Upper lobe of left lung (tissue), 6 donors: Measurements from ENCODE around the gene HSD17B11. TPM values are rescaled to one million over a fixed set of nuclear protein-coding genes. Genes with fewer than 3 reads are reported as not detected.
"Not testable (repeated sequence)": the region's sequence is repeated elsewhere in the genome, so short reads cannot be mapped to it uniquely, and the experiment has no call there.

Source experiments
- ATAC-seq, 2 donors: fragments of 200-7000 bp; cut with Tn5 transposase; one replicate each; pipeline ENCODE4 v1.9.1; 2022; ENCODE audit warnings: mild to moderate bottlenecking in 2 of 2, moderate library complexity in 2 of 2; ENCODE audit not compliant: low FRiP score in 2 of 2
- DNase-seq, 2 donors: peaks; one replicate each; pipeline ENCODE4 v3.0.0-alpha.2; 2019 to 2020
- H3K27ac ChIP-seq, 4 donors: fragments of 200-600 bp; sonication (generic); one replicate each; pipeline ENCODE4 v1.5.1; 2016 to 2019
- H3K27me3 ChIP-seq, 4 donors: fragments of 200-600 bp; sonication (generic); one replicate each; pipeline ENCODE4 v1.5.1; 2017 to 2019
- H3K36me3 ChIP-seq, 4 donors: fragments of 200-600 bp; sonication (generic); one replicate each; pipeline ENCODE4 v1.5.1; 2016 to 2019
- H3K4me1 ChIP-seq, 4 donors: fragments of 200-600 bp; sonication (generic); one replicate each; pipeline ENCODE4 v1.5.1; 2018 to 2019
- H3K4me3 ChIP-seq, 4 donors: fragments of 200-600 bp; sonication (generic); one replicate each; pipeline ENCODE4 v1.5.1; 2017 to 2019; ENCODE audit warnings: mild to moderate bottlenecking in 2 of 4, moderate library complexity in 1 of 4
- H3K9me3 ChIP-seq, 4 donors: fragments of 200-600 bp; sonication (generic); one replicate each; pipeline ENCODE4 v1.5.1; 2018 to 2019
- EP300 ChIP-seq, 4 donors: sonication (generic); formaldehyde crosslinking; IDR thresholded peaks; one replicate each; pipeline ENCODE4 v1.5.1; 2017; ENCODE audit warnings: antibody characterized with exemption in 4 of 4, control low read depth in 2 of 4
- POLR2A ChIP-seq, 4 donors: fragments of 450-650 bp; IDR thresholded peaks; one replicate each; pipeline ENCODE4 v1.5.1; 2016 to 2017; ENCODE audit warnings: antibody characterized with exemption in 4 of 4, mild to moderate bottlenecking in 2 of 4
- POLR2AphosphoS5 ChIP-seq, 2 donors: sonication (generic); formaldehyde crosslinking; IDR thresholded peaks; one replicate each; pipeline ENCODE4 v1.5.1; 2017; ENCODE audit warnings: antibody characterized with exemption in 2 of 2
- WGBS, 2 donors: methylation state at CpG; one replicate each; pipeline ENCODE4 v1.1.5; 2017 to 2018; 5-methylcytosine and 5-hydroxymethylcytosine counted together
- total RNA-seq, 6 donors: library from RNA; depleted of rRNA in 4 of 6; stranded (reverse); fragments of >200 nt in 4 of 6; gene quantifications; one replicate each; pipeline versions ENCODE4 v1.1.0 to v1.2.1, GENCODE V29; 2016 to 2021
- TF ChIP-seq, protein P1 (sequence below), 6 experiments: fragments of 450-650 bp in 4 of 6; fragments of 200-600 bp in 2 of 6; sonication (generic) in 2 of 6; IDR thresholded peaks; one replicate each; pipeline ENCODE4 v1.5.1; 2016 to 2019; ENCODE audit warnings: antibody characterized with exemption in 6 of 6
- donor health status: DM: no; HTN: no; CAD: no; lungs with moderate emphysema.
- donor health status: DM: no; HTN: yes; CAD: no; lungs with severe emphysema.

Gene HSD17B11
- total RNA-seq, 6 donors from 2014 or later = 24.4 to 166 (median 93.2) TPM

DNA sequence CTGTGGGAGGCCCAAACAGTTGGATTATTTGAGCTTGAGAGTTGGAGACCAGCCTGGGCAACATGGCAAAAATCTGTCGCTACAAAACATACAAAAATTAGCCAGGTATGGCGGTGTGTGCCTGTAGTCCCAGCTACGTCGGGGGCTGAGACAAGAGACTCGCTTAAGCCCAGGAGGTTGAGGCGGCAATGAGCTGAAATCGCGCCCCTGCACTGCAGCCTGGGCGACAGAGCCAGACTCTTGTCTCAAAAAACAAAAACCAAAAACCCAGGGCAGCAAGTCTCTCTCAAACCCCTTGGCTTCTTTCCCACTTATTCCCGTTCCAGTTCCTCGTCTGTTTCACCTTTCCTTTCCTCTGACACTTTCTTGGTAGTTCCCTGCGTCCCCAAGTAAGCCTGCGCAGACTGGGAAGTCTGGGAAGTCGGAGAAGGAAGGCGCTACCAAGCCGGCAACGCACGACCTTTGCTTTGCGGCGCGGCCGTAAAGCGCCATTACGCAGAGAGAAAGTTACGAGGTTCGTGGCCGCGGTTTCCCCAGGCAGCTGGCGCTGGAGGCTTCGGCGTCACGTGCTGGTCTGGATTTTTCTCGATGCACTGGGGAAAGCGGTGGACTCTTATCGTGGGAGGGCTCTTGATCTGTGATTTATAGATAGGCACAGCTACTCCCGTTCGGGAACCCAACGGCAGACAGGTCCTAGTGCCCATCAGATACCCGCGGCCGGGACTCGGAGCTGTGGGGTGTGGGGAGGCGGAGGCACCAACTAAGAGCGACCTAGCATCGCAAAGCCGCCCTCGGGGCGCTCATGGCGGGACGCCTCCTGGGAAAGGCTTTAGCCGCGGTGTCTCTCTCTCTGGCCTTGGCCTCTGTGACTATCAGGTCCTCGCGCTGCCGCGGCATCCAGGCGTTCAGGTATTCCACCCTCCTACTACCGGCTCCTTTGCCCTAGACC, 31.4 kb upstream of the HSD17B11 start, which contains the start of gene NUDT9:
Gene NUDT9, plus strand, starts transcription at position 470 of the 949 bp plus-strand sequence. Its CDS starts 333 bp downstream, at position 803.
- no peaks in the 10 kb centered on the region for H3K9me3 ChIP-seq
- ATAC-seq = peak; percentile 96 to 98
- peak within 1 kb of the TSS; percentile 62 to 96 (median 80) for H3K4me3 ChIP-seq
- no peaks in the 10 kb centered on the region for H3K36me3 ChIP-seq
- TF ChIP-seq, protein P1, sequence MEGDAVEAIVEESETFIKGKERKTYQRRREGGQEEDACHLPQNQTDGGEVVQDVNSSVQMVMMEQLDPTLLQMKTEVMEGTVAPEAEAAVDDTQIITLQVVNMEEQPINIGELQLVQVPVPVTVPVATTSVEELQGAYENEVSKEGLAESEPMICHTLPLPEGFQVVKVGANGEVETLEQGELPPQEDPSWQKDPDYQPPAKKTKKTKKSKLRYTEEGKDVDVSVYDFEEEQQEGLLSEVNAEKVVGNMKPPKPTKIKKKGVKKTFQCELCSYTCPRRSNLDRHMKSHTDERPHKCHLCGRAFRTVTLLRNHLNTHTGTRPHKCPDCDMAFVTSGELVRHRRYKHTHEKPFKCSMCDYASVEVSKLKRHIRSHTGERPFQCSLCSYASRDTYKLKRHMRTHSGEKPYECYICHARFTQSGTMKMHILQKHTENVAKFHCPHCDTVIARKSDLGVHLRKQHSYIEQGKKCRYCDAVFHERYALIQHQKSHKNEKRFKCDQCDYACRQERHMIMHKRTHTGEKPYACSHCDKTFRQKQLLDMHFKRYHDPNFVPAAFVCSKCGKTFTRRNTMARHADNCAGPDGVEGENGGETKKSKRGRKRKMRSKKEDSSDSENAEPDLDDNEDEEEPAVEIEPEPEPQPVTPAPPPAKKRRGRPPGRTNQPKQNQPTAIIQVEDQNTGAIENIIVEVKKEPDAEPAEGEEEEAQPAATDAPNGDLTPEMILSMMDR (IDR thresholded peaks at IDR 0.05) = no peak
- TF ChIP-seq POLR2AphosphoS5 (IDR thresholded peaks at IDR 0.05) = peak; percentile 74 to 97
- peak in 3 of 4 donors; percentile 29 to 88 (median 63) for TF ChIP-seq POLR2A (IDR thresholded peaks at IDR 0.05)
- TF ChIP-seq EP300 (IDR thresholded peaks at IDR 0.05) = peak in 1 of 4 donors; percentile 45
- H3K27me3 ChIP-seq = no peaks in the 10 kb centered on the region
- H3K27ac ChIP-seq = peak within 1 kb of the TSS; percentile 87 to 97 (median 92)
- peak; percentile 95 to 96 for DNase-seq
- peaks cover 18 to 31% (median 25%) of the 10 kb centered on the region in 4 donors for H3K4me1 ChIP-seq
- 1% methylated on average over 38 to 58 of the region's 58 CpGs for WGBS, 2 donors

DNA sequence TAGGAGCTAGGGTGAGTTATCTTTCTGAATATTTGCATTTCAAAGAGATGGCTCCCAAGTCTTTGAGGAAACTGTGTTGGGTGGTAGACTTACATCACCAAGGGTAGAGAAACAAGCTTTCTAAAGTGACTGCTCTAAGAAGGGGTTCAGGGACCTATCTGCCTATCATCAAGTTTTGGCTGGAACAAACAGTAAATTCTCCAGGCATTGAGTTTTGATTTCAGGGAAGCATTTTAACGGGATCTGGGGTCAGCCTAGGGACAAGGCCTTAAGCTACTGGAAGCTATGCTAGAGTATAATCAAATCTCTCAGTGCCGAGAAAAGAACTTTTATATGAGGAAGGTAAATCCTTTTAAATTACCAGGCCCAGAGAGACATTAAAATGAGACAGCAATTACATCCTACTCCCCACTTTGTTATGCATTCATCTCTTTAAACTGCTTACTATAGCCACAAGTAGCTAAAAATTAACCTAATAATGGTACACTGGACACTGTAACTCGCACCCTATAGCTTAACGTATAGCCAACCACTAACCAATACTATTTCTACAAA, 29.4 kb upstream of the HSD17B11 start:
- Histone ChIP-seq H3K4me1 (peaks cover 17 to 26% (median 23%) of the 10 kb centered on the region in 4 donors), H3K27ac (no peak overlapping the region), H3K9me3 (no peaks in the 10 kb centered on the region), H3K36me3 (no peaks in the 10 kb centered on the region), H3K4me3 (no peak overlapping the region), H3K27me3 (no peaks in the 10 kb centered on the region)
- DNase-seq = no peak
- WGBS, 2 donors = 78 to 89% methylated on average over 4 of the region's 4 CpGs
- no peak for ATAC-seq
- TF ChIP-seq POLR2A (IDR thresholded peaks at IDR 0.05) = no peak
- TF ChIP-seq, protein P1 (IDR thresholded peaks at IDR 0.05) = no peak
- TF ChIP-seq EP300 (IDR thresholded peaks at IDR 0.05) = no peak
- TF ChIP-seq POLR2AphosphoS5 (IDR thresholded peaks at IDR 0.05) = no peak

GRCh38 chr4:87419578-87420249, 28.7 kb upstream of the HSD17B11 start:
- H3K4me1 ChIP-seq = peaks cover 17 to 22% (median 20%) of the 10 kb centered on the region in 4 donors
- H3K27me3 ChIP-seq = no peaks in the 10 kb centered on the region
- no peak overlapping the region for H3K4me3 ChIP-seq
- no peak for ATAC-seq
- H3K9me3 ChIP-seq = no peaks in the 10 kb centered on the region
- DNase-seq = no peak
- no peaks in the 10 kb centered on the region for H3K36me3 ChIP-seq
- TF ChIP-seq POLR2AphosphoS5 (IDR thresholded peaks at IDR 0.05) (no peak), EP300 (IDR thresholded peaks at IDR 0.05) (no peak), POLR2A (IDR thresholded peaks at IDR 0.05) (no peak)
- TF ChIP-seq, protein P1 (IDR thresholded peaks at IDR 0.05) = no peak
- WGBS, 2 donors = 39% methylated on average over 5 of the region's 5 CpGs
- no peak overlapping the region for H3K27ac ChIP-seq

DNA sequence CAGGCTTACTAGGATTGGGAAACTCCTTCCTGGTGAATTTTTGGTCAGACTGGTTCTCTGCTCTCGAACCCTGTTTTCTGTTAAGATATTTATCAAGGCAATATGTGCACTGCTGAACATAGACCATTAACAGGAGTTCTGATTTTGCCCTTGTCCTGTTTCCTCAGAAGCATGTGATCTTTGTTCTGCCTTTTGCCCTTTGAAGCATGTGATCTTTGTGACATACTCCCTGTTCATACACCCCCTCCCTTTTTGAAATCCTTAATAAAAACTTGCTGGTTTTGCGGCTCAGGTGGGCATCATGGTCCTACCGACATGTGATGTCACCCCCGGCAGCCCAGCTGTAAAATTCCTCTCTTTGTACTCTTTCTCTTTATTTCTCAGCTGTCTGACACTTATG, 27.4 kb upstream of the HSD17B11 start:
- DNase-seq, H3K27ac ChIP-seq, H3K4me3 ChIP-seq, H3K27me3 ChIP-seq, ATAC-seq, H3K9me3 ChIP-seq, H3K36me3 ChIP-seq, H3K4me1 ChIP-seq: not testable (repeated sequence)
- WGBS, 2 donors = 93 to 95% methylated on average over 4 of the region's 4 CpGs

DNA sequence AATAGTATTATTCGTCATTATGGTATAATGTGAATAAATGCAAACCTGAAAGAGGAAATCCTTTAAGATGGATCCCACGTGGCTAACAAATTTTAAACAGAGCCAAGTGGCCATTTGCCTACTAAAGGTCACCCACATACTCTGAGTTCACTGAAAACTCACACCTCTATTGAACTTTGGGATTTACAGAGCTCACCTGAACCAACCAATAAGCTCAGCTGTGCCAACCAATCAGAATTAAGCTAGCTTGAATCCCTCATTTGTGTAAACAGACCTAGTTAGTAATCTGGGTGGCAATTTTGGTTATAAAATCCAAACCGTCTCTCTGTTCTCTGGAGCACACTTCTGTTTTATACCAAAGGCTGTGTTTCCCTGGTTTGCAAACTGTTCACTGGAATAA, 26.0 kb upstream of the HSD17B11 start:
- 56 to 81% methylated on average over 3 of the region's 3 CpGs for WGBS, 2 donors
- no peak for TF ChIP-seq EP300 (IDR thresholded peaks at IDR 0.05)
- TF ChIP-seq, protein P1 (IDR thresholded peaks at IDR 0.05) = no peak
- no peak for TF ChIP-seq POLR2AphosphoS5 (IDR thresholded peaks at IDR 0.05)
- no peak for TF ChIP-seq POLR2A (IDR thresholded peaks at IDR 0.05)

More for the DNA sequence above, 26.0 kb upstream of the HSD17B11 start:
- no peaks in the 10 kb centered on the region for H3K9me3 ChIP-seq
- H3K4me1 ChIP-seq = peaks cover 5 to 6% (median 6%) of the 10 kb centered on the region in 4 donors
- H3K4me3 ChIP-seq = no peak overlapping the region
- ATAC-seq (no peak), DNase-seq (no peak)
- H3K27ac ChIP-seq = no peak overlapping the region
- H3K27me3 ChIP-seq = no peaks in the 10 kb centered on the region
- H3K36me3 ChIP-seq = no peaks in the 10 kb centered on the region
